Esophagus muscularis mucosa (tissue), 3 donors: ENCODE results near the gene MCUB.

Experiments
- POLR2A ChIP-seq: fragments of 450-650 bp; IDR thresholded peaks from one replicate; pipeline ENCODE4 v1.6.1; 2017; ENCODE audit warnings: antibody characterized with exemption, moderate library complexity, mild to moderate bottlenecking, low read depth
- POLR2AphosphoS5 ChIP-seq, 2 donors: sonication (generic); formaldehyde crosslinking; IDR thresholded peaks; one replicate each; pipeline ENCODE4 v1.6.1; 2017; ENCODE audit warnings: antibody characterized with exemption in 2 of 2
- TF ChIP-seq, protein P1 (sequence below), 3 experiments: fragments of 200-600 bp in 2 of 3; fragments of 450-650 bp in 1 of 3; sonication (generic) in 2 of 3; IDR thresholded peaks; one replicate each; pipeline ENCODE4 v1.5.1; 2017 to 2019; ENCODE audit warnings: antibody characterized with exemption in 3 of 3, mild to moderate bottlenecking in 2 of 3, moderate library complexity in 1 of 3

- TF ChIP-seq POLR2AphosphoS5 (IDR thresholded peaks at IDR 0.05) (no peak), POLR2A (no peak)
- TF ChIP-seq, protein P1, sequence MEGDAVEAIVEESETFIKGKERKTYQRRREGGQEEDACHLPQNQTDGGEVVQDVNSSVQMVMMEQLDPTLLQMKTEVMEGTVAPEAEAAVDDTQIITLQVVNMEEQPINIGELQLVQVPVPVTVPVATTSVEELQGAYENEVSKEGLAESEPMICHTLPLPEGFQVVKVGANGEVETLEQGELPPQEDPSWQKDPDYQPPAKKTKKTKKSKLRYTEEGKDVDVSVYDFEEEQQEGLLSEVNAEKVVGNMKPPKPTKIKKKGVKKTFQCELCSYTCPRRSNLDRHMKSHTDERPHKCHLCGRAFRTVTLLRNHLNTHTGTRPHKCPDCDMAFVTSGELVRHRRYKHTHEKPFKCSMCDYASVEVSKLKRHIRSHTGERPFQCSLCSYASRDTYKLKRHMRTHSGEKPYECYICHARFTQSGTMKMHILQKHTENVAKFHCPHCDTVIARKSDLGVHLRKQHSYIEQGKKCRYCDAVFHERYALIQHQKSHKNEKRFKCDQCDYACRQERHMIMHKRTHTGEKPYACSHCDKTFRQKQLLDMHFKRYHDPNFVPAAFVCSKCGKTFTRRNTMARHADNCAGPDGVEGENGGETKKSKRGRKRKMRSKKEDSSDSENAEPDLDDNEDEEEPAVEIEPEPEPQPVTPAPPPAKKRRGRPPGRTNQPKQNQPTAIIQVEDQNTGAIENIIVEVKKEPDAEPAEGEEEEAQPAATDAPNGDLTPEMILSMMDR (IDR thresholded peaks at IDR 0.05) = no peak
Observed at GRCh38 chr4:109662771-109663170, 102.7 kb downstream of the MCUB start.
